Urinary bladder (tissue), 4 donors: ENCODE data around the gene PLCB2. TPM values are rescaled to one million over a fixed set of nuclear protein-coding genes. Genes with fewer than 3 reads are reported as not detected.
A peak's percentile ranks its signal among the peaks of the same experiment; 100 is the strongest.

Source experiments
- DNase-seq: peaks from one replicate; pipeline ENCODE4 v3.0.0-alpha.2; 2015; ENCODE audit errors: extremely low spot score
- H3K27ac ChIP-seq: one replicate; pipeline ENCODE4 v1.5.1; 2013; ENCODE audit warnings: low read depth, mild to moderate bottlenecking, moderate library complexity
- H3K36me3 ChIP-seq: one replicate; pipeline ENCODE4 v1.6.1; 2013; ENCODE audit warnings: mild to moderate bottlenecking, moderate library complexity; ENCODE audit not compliant: insufficient read depth
- H3K4me1 ChIP-seq: one replicate; pipeline ENCODE4 v1.6.1; 2013; ENCODE audit warnings: mild to moderate bottlenecking, moderate library complexity; ENCODE audit not compliant: insufficient read depth
- H3K4me3 ChIP-seq: one replicate; pipeline ENCODE4 v1.5.1; 2013; ENCODE audit warnings: low read depth, low read length
- WGBS: extraction: QIAGEN DNeasy Blood & Tissue Kit; methylation state at CpG from one replicate; pipeline ENCODE4 v1.1.7; 2013; 5-methylcytosine and 5-hydroxymethylcytosine counted together
- polyA plus RNA-seq: library from polyadenylated mRNA; stranded (reverse); fragments of 200-250 nt; gene quantifications from one replicate; pipeline ENCODE4 v1.2.3, GENCODE V29; 2013
- total RNA-seq: library from RNA; depleted of rRNA; stranded (reverse); fragments of >200 nt; gene quantifications from one replicate; pipeline ENCODE4 v1.2.3, GENCODE V29; 2014
- donor health status: healthy with polysubstance abuse.
- donor health status: healthy.

PLCB2 gene
- total and polyA plus RNA-seq, 2 donors = 3.9 to 9.8 TPM

DNA sequence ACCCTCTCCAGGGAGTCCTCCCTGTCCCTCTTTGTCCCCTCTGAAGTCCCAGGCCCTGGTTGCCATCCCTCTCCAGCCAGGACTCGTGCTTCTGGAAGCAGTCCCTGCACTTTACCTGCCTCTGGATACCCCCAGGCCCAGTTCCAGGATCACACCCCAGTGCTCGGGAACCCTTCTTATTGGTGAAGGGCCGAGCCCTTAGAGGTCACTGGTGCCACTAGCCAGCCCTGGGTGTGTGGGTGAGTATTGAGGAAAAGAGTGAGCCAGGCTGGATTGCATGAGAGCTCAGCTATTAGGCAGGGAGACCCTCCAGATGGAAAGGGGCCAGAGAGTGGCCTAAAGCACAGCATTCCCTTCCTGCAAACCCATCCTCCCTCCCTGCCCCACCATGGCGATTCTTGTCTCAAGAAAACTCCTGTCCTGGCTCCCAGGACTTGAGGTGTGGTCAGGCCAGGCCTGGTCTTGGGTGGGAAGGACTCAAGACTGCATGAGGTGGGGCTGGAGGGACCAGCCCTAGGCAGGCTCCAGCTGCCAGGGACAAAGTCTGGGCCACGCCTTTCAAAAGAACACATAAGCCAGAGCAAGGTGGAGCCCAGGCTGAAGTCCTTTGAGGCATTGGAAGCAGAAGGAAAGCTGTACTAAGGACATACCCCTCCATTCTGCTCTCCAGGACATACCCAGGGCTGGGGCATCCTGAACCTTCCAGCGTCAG lies 38.3 kb upstream of the PLCB2 start:
- 87% methylated on average over 6 of the region's 6 CpGs for WGBS
- Histone ChIP-seq H3K27ac (peak overlapping the region; percentile 18), H3K36me3 (no peaks in the 10 kb centered on the region), H3K4me3 (no peak overlapping the region), H3K4me1 (peaks cover 1% of the 10 kb centered on the region)
- no peak for DNase-seq

- H3K36me3 ChIP-seq = no peaks in the 10 kb centered on the region
- peak overlapping the region; percentile 18 for H3K27ac ChIP-seq
- 70% methylated on average over 10 of the region's 10 CpGs for WGBS
- no peak overlapping the region for H3K4me3 ChIP-seq
- no peak for DNase-seq
- peaks cover 3% of the 10 kb centered on the region for H3K4me1 ChIP-seq
Measured at GRCh38 chr15:40345225-40345866, 37.6 kb upstream of the PLCB2 start.

DNA sequence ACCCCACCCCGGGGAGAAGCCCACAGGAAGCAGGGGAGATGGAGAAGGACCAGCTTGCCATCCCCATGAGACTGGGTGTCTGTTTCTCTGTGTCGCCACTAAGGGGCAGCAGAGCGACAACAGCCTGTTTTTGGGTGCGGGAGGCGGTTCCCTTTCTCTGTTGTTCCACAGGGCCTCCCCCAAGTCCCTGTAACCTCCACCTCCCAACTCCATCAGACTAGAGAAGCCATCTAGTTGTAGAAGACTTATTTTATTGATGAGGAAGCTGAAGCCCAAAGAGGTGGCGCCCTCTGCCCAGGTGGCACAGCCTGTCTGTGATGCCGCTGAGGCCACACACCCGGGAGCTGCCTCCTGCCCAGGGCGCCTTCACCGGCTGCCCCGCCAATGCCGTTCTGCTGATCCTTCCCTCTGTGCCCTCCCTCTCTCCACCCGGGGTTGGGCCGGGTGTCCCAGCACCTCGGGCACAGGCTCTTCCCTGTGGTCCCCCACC lies 36.9 kb upstream of the PLCB2 start:
- Histone ChIP-seq H3K4me1 (peaks cover 3% of the 10 kb centered on the region), H3K36me3 (no peaks in the 10 kb centered on the region), H3K27ac (no peak overlapping the region), H3K4me3 (no peak overlapping the region)
- WGBS = 44% methylated on average over 15 of the region's 15 CpGs
- no peak for DNase-seq

GRCh38 chr15:40344217-40344616 lies 36.5 kb upstream of the PLCB2 start:
- Histone ChIP-seq H3K4me1 (peaks cover 3% of the 10 kb centered on the region), H3K4me3 (no peak overlapping the region), H3K36me3 (no peaks in the 10 kb centered on the region), H3K27ac (no peak overlapping the region)
- DNase-seq = no peak
- WGBS = 53% methylated on average over 6 of the region's 6 CpGs

GRCh38 chr15:40343512-40343911 lies 35.8 kb upstream of the PLCB2 start:
- WGBS = 66% methylated on average over 10 of the region's 10 CpGs
- H3K4me1 ChIP-seq = peaks cover 6% of the 10 kb centered on the region
- DNase-seq = no peak
- H3K4me3 ChIP-seq = no peak overlapping the region
- H3K36me3 ChIP-seq = no peaks in the 10 kb centered on the region
- peak overlapping the region; percentile 34 for H3K27ac ChIP-seq

- Histone ChIP-seq H3K36me3 (no peaks in the 10 kb centered on the region), H3K4me3 (no peak overlapping the region), H3K4me1 (peaks cover 6% of the 10 kb centered on the region), H3K27ac (peak overlapping the region; percentile 34)
- 52% methylated on average over 7 of the region's 7 CpGs for WGBS
- no peak for DNase-seq
Measured at GRCh38 chr15:40342416-40343320, 34.9 kb upstream of the PLCB2 start.

DNA sequence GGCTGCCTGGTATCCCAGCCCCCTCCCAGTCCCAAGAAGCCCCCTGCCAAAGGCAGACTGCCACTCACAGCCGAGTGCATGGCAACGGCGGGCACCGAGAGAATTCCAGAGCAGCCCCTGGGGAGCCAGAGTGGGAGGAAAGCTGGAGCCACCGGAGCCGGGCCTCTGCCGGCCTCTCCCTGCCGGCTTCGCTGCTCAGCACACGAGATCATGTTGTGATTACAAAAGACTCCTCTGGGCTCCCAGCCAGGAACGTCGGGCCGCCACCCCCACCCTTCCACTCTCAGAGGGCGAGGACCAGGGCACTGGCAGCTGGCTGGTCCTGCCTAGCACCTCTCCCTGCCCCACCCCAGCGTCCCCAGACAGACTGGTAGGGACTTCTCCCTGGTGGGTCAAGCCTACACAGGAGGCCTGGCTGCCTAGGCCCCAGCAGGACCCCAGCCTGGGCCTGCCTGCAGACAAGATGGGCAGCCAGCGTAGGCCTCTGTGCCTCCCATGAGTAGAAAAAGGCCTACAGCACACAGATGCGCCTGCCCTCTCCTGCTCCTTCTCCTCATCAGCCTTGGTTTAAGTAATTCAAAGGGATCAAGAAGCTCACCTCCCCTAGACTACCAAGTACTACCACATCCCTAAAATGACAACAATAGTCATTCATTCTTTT lies 33.1 kb upstream of the PLCB2 start, which contains the start of gene CCDC9B:
CCDC9B (minus strand) TSS at position 200 of the 661 bp plus-strand sequence; CDS start at position 80, 120 bp downstream.
- Histone ChIP-seq H3K4me1 (peaks cover 6% of the 10 kb centered on the region), H3K4me3 (peak within 1 kb of the TSS; percentile 35), H3K27ac (peak within 1 kb of the TSS; percentile 94), H3K36me3 (peaks cover 2% of the 10 kb centered on the region)
- WGBS = 13% methylated on average over 17 of the region's 17 CpGs
- DNase-seq = peak; percentile 79

GRCh38 chr15:40340038-40340739 lies 32.5 kb upstream of the PLCB2 start:
- Histone ChIP-seq H3K4me3 (peak overlapping the region; percentile 35), H3K36me3 (peaks cover 2% of the 10 kb centered on the region), H3K27ac (peak overlapping the region; percentile 94), H3K4me1 (peaks cover 6% of the 10 kb centered on the region)
- no peak for DNase-seq
- 19% methylated on average over 14 of the region's 14 CpGs for WGBS

- no peak for DNase-seq
- Histone ChIP-seq H3K4me1 (peaks cover 6% of the 10 kb centered on the region), H3K4me3 (peak overlapping the region; percentile 35), H3K36me3 (peaks cover 2% of the 10 kb centered on the region), H3K27ac (peak overlapping the region; percentile 94)
- WGBS = 71% methylated on average over 7 of the region's 7 CpGs
Measured at GRCh38 chr15:40339621-40339945, 31.8 kb upstream of the PLCB2 start.

DNA sequence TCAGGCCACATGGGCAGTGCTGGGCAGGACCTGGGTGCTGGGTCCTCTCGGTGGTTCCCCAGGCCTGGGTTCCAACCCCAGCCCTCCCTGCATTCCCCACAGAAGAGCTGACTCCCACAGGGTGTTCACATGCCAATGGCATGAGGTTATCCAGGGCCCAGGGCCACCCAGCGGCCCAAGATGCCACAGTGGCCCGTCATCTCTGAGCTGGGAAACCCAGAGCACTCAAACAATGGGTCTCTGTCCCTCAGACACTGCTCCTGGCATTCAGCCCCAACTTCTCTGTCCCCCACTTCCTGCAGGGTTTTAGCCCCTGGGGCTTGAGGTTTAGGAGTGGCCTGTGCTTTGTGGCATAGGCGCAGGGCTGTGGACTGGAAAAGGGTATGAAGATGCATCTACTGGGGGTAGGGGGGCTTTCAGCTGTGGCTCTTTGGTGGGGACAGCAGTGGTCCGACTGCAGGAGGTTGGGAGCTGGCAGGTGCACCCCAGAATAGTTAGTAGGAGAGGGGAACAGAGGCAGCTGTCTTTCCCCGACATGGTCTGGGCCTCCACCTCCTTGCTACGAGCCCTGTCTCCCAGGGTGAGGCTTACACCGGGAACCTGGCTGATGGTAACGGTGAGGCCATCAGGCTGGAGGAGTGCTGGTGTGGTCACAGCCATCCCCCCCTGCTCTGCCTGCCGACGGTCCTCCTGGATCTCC lies 31.3 kb upstream of the PLCB2 start:
- no peak for DNase-seq
- H3K36me3 ChIP-seq = peaks cover 2% of the 10 kb centered on the region
- 59% methylated on average over 11 of the region's 11 CpGs for WGBS
- H3K4me1 ChIP-seq = peaks cover 6% of the 10 kb centered on the region
- H3K27ac ChIP-seq = peak overlapping the region; percentile 94
- H3K4me3 ChIP-seq = peak overlapping the region; percentile 35

DNA sequence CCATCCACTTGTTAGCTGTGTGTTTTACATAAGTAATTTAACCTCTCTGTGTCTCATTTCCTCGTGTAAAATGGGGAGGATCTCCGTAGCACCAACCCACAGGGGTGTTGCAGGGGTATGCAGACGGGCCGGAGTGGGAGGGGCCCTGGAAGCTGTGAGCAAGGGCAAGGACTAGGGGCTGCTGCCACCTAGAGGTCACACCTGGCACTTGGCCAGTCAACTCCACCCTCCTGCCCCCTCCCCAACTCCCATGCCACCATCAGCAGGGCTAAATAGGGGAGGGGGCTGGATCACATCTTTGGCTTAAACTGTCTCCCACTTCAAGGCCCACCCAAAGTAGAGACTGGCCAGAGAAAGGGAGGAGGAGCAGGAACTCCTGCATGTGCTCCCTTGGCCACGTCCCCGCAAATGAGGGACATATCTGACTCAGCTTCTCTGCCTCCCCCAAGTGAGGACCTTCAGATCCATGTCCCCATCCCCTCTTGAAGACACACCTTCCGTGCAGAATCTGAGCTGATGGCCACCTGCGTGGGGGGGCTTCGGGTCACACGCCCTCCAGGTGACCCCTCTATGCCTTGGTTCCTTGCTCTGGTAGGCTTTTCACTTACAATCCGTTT lies 30.4 kb upstream of the PLCB2 start:
- Histone ChIP-seq H3K36me3 (peaks cover 2% of the 10 kb centered on the region), H3K27ac (no peak overlapping the region), H3K4me3 (no peak overlapping the region), H3K4me1 (peaks cover 6% of the 10 kb centered on the region)
- WGBS = 45% methylated on average over 11 of the region's 11 CpGs
- DNase-seq = no peak

- Histone ChIP-seq H3K4me1 (peaks cover 6% of the 10 kb centered on the region), H3K4me3 (no peak overlapping the region), H3K36me3 (peaks cover 2% of the 10 kb centered on the region), H3K27ac (no peak overlapping the region)
- 60% methylated on average over 19 of the region's 19 CpGs for WGBS
- DNase-seq = no peak
Measured at GRCh38 chr15:40337597-40337996, 29.9 kb upstream of the PLCB2 start.
